Testis (tissue), 2 donors: Measurements from ENCODE around the gene EPHX1.

Experiments used
- CTCF ChIP-seq, 3 experiments: fragments of 450-650 bp in 2 of 3; fragments of 200-600 bp in 1 of 3; sonication (generic) in 1 of 3; IDR thresholded peaks; one replicate each; pipeline ENCODE4 v1.5.1; 2016 to 2019; ENCODE audit warnings: antibody characterized with exemption in 3 of 3, mild to moderate bottlenecking in 2 of 3, moderate library complexity in 1 of 3
- POLR2A ChIP-seq: fragments of 450-650 bp; IDR thresholded peaks from one replicate; pipeline ENCODE4 v1.6.1; 2017; ENCODE audit warnings: antibody characterized with exemption, mild to moderate bottlenecking, moderate library complexity

DNA sequence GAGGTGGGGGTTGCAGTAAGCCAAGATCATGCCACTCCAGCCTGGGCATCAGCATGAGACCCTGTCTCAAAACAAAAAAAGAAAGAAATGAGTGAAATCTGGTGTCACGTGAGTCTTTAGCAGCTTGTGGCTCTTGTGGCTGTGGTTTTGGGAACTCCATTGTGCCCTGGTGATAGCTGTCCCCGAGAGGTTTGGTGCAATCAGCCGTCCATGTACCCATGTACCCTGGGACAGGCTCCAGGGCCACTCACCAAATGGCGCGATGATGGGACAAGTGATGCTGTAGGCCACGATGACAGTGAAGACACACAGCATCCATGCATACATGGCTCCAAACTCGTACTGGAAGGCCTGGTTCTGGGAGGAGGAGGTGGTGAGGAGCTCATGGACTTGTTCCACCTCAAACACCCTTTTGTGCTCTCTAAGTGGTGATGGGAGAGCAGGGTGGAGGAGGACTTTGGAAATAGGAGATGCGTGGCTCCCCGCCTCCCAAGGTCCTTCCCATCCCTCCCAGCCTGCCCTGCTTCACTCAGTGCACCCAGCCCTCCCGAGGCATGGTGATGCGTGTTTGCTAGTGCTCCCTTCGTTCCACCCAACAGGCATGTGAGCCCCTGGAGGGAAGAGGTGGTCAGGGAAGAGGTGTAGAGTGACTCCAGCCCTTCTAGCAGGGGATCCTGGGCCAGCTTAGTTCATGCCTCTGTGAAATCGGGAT lies 42.6 kb downstream of the EPHX1 start:
- no peak for TF ChIP-seq CTCF (IDR thresholded peaks at IDR 0.05)
- TF ChIP-seq POLR2A: no peak
